Central memory CD4-positive, alpha-beta T cell (primary cell): Measurements from ENCODE around the gene GTF3C2.
"Not testable (repeated sequence)": the region's sequence is repeated elsewhere in the genome, so short reads cannot be mapped to it uniquely, and the experiment has no call there.

Experiments used
- DNase-seq: peaks from one replicate; pipeline ENCODE4 v3.0.0; 2022

Gene GTF3C2

GRCh38 chr2:27370816-27371620 lies 14.5 kb upstream of the GTF3C2 start:
- DNase-seq: peak; percentile 15

GRCh38 chr2:27370026-27370815 lies 13.7 kb upstream of the GTF3C2 start, which contains the start of the genes EIF2B4 and SNX17:
Gene EIF2B4, minus strand, starts transcription at chr2:27370338. Its CDS starts 24 bp downstream, at chr2:27370314.
Gene SNX17, plus strand, starts transcription at chr2:27370616. Its CDS starts 128 bp downstream, at chr2:27370744.
- peak; percentile 100 for DNase-seq

- DNase-seq: no peak
Observed at GRCh38 chr2:27369471-27370025, 13.0 kb upstream of the GTF3C2 start.

- no peak for DNase-seq
Observed at GRCh38 chr2:27363933-27364332, 7.4 kb upstream of the GTF3C2 start.

- DNase-seq: no peak
Observed at GRCh38 chr2:27362678-27363420, 6.3 kb upstream of the GTF3C2 start.

- DNase-seq: no peak
Observed at GRCh38 chr2:27356056-27356381, 545 bp downstream of the GTF3C2 start.

- no peak for DNase-seq
Observed at GRCh38 chr2:27354597-27354927, 2.0 kb downstream of the GTF3C2 start.

GRCh38 chr2:27353762-27354596 lies 2.6 kb downstream of the GTF3C2 start:
- DNase-seq: no peak

- DNase-seq: not testable (repeated sequence)
Observed at GRCh38 chr2:27353386-27353761, 3.2 kb downstream of the GTF3C2 start.

- DNase-seq: peak; percentile 25
Observed at GRCh38 chr2:27351802-27352598, 4.6 kb downstream of the GTF3C2 start.

- no peak for DNase-seq
Observed at GRCh38 chr2:27350106-27350693, 6.4 kb downstream of the GTF3C2 start.

GRCh38 chr2:27347641-27348040 lies 8.9 kb downstream of the GTF3C2 start:
- DNase-seq: no peak

GRCh38 chr2:27336173-27336572 lies 20.4 kb downstream of the GTF3C2 start:
- DNase-seq: no peak

- DNase-seq: no peak
Observed at GRCh38 chr2:27335311-27335710, 21.3 kb downstream of the GTF3C2 start.

- DNase-seq: no peak
Observed at GRCh38 chr2:27324720-27325119, 31.8 kb downstream of the GTF3C2 start.

GRCh38 chr2:27323596-27324285 lies 32.8 kb downstream of the GTF3C2 start:
- no peak for DNase-seq

GRCh38 chr2:27322766-27323595 lies 33.6 kb downstream of the GTF3C2 start, which contains the start of gene MPV17:
Gene MPV17, minus strand, starts transcription at chr2:27323097. Its CDS starts 580 bp downstream, at chr2:27322517.
- peak; percentile 81 for DNase-seq

- DNase-seq: no peak
Observed at GRCh38 chr2:27322301-27322765, 34.2 kb downstream of the GTF3C2 start.

- no peak for DNase-seq
Observed at GRCh38 chr2:27320958-27321543, 35.5 kb downstream of the GTF3C2 start.
